SK-N-SH (cell line): ENCODE data around the gene RGS7BP. TPM values are rescaled to one million over a fixed set of nuclear protein-coding genes. Genes with fewer than 3 reads are reported as not detected.
"Not testable (repeated sequence)": the region's sequence is repeated elsewhere in the genome, so short reads cannot be mapped to it uniquely, and the experiment has no call there.

Experiments used
- CTCF ChIA-PET: fragments of 300-600, 350-600 bp; formaldehyde crosslinking; extraction: SDS; loops from one replicate; lab custom pipeline; 2021; lab: Yijun Ruan, JAX
- POLR2A ChIA-PET: fragments of 350-600 bp; sonication (Branson Sonifier 250); formaldehyde crosslinking; extraction: SDS; loops from one replicate; lab custom pipeline; 2020; ENCODE audit warnings: antibody characterized with exemption, inconsistent platforms; lab: Yijun Ruan, JAX
- DNase-seq: peaks from one replicate; pipeline ENCODE4 v3.0.0; 2012
- H2AFZ ChIP-seq: fragments of 200-600 bp; sonication (generic); 2 replicates; pipeline ENCODE4 v1.8.1; 2016; ENCODE audit warnings: antibody characterized with exemption, mild to moderate bottlenecking, low read depth
- H3F3A ChIP-seq: fragments of 200-600 bp; sonication (generic); replicated peaks from 2 replicates; pipeline ENCODE3; 2016; ENCODE audit warnings: antibody characterized with exemption, mild to moderate bottlenecking; ENCODE audit not compliant: insufficient read depth
- H3K27ac ChIP-seq, 2 experiments: fragments of 200-500 bp in 1 of 2; fragments of 200-600 bp in 1 of 2; sonication (Bioruptor generic) in 1 of 2; sonication (generic), shearing (Covaris generic) in 1 of 2; 2 replicates each; pipeline versions ENCODE4 v1.5.1 to v1.6.1; 2014 to 2016; ENCODE audit warnings: low read depth in 2 of 2, inconsistent platforms in 1 of 2, low read length in 1 of 2, mild to moderate bottlenecking in 1 of 2, mixed read lengths in 1 of 2
- H3K27me3 ChIP-seq: fragments of 200-600 bp; sonication (generic), shearing (Covaris generic); 2 replicates; pipeline ENCODE4 v1.6.1; 2016; ENCODE audit warnings: mixed run types; ENCODE audit not compliant: insufficient read depth
- H3K36me3 ChIP-seq, 2 experiments: fragments of 200-500 bp in 1 of 2; fragments of 200-600 bp in 1 of 2; sonication (Bioruptor generic) in 1 of 2; sonication (generic) in 1 of 2; replicated peaks in 1 of 2; 2 replicates each; pipeline versions ENCODE3 to v1.5.1; 2014 to 2016; ENCODE audit warnings: low read length in 1 of 2, mild to moderate bottlenecking in 1 of 2; ENCODE audit not compliant: insufficient read depth in 2 of 2, control insufficient read depth in 1 of 2
- H3K4me1 ChIP-seq, 2 experiments: fragments of 200-500 bp in 1 of 2; fragments of 200-600 bp in 1 of 2; sonication (Bioruptor generic) in 1 of 2; sonication (generic), shearing (Covaris generic) in 1 of 2; 2 replicates each; pipeline versions ENCODE4 v1.5.1 to v1.6.1; 2014 to 2016; ENCODE audit warnings: low read depth in 1 of 2, low read length in 1 of 2, mixed run types in 1 of 2; ENCODE audit not compliant: insufficient read depth in 2 of 2, control insufficient read depth in 1 of 2
- H3K4me2 ChIP-seq: fragments of 200-600 bp; sonication (generic), shearing (Covaris generic); 2 replicates; pipeline ENCODE4 v1.6.1; 2017; ENCODE audit warnings: mixed run types
- H3K4me3 ChIP-seq, 2 experiments: fragments of 200-500 bp in 1 of 2; fragments of 200-600 bp in 1 of 2; sonication (Bioruptor generic) in 1 of 2; sonication (generic), shearing (Covaris generic) in 1 of 2; 2 replicates each; pipeline versions ENCODE4 v1.5.1 to v1.8.1; 2014 to 2016; ENCODE audit warnings: low read depth in 2 of 2, inconsistent platforms in 1 of 2, low read length in 1 of 2, mild to moderate bottlenecking in 1 of 2, mixed read lengths in 1 of 2, moderate library complexity in 1 of 2
- H3K79me2 ChIP-seq: fragments of 200-600 bp; sonication (generic); 2 replicates; pipeline ENCODE4 v1.8.1; 2017; ENCODE audit warnings: mild to moderate bottlenecking; ENCODE audit not compliant: insufficient read depth
- H3K9ac ChIP-seq: fragments of 200-600 bp; sonication (generic); 2 replicates; pipeline ENCODE4 v1.6.1; 2017; ENCODE audit warnings: mixed run types
- H3K9me2 ChIP-seq: fragments of 200-600 bp; sonication (generic); 2 replicates; pipeline ENCODE4 v1.6.1; 2017; ENCODE audit warnings: mixed run types
- H3K9me3 ChIP-seq: fragments of 200-600 bp; sonication (generic); 2 replicates; pipeline ENCODE4 v1.6.1; 2017; ENCODE audit warnings: mixed run types, mild to moderate bottlenecking, moderate library complexity
- H4K20me1 ChIP-seq: fragments of 200-600 bp; sonication (generic); 2 replicates; pipeline ENCODE4 v1.6.1; 2017; ENCODE audit warnings: mild to moderate bottlenecking, mixed run types; ENCODE audit not compliant: insufficient read depth
- CHD2 ChIP-seq: fragments of 150-350 bp; IDR thresholded peaks from 2 replicates; pipeline ENCODE4 v1.6.1; 2018; ENCODE audit warnings: low read length; ENCODE audit not compliant: partially characterized antibody
- EP300 ChIP-seq, 2 experiments: IDR thresholded peaks; 2 replicates each; pipeline versions ENCODE4 v1.4.0 to v1.6.1; 2012; ENCODE audit warnings: borderline replicate concordance in 1 of 2, low read depth in 1 of 2, low read length in 1 of 2
- FOSL2 ChIP-seq: IDR thresholded peaks from 2 replicates; pipeline ENCODE4 v1.4.0; 2012; ENCODE audit warnings: low read depth, mild to moderate bottlenecking, moderate library complexity, borderline replicate concordance
- FOXJ3 ChIP-seq: sonication (generic); formaldehyde crosslinking; IDR thresholded peaks from 2 replicates; pipeline ENCODE4 v1.5.1; 2020; ENCODE audit warnings: mild to moderate bottlenecking, missing genetic modification reagents
- GABPA ChIP-seq: IDR thresholded peaks from 2 replicates; pipeline ENCODE4 v1.4.0; 2012; ENCODE audit warnings: low read depth, mild to moderate bottlenecking
- GATA2 ChIP-seq: sonication (generic); formaldehyde crosslinking; IDR thresholded peaks from 2 replicates; pipeline ENCODE4 v1.5.0; 2020; ENCODE audit warnings: mild to moderate bottlenecking, missing genetic modification reagents
- IRF3 ChIP-seq: fragments of 150-350 bp; IDR thresholded peaks from 2 replicates; pipeline ENCODE4 v1.6.1; 2016; ENCODE audit warnings: mild to moderate bottlenecking, low read depth, low read length
- MEF2A ChIP-seq: IDR thresholded peaks from 2 replicates; pipeline ENCODE4 v1.4.0; 2012; ENCODE audit warnings: low read depth, borderline replicate concordance
- MXI1 ChIP-seq: IDR thresholded peaks from 2 replicates; pipeline ENCODE4 v1.6.1; 2012; ENCODE audit warnings: mild to moderate bottlenecking, low read depth, low read length, improper control_type of control experiment
- POLR2AphosphoS5 ChIP-seq: IDR thresholded peaks from 2 replicates; pipeline ENCODE4 v1.6.1; 2012; ENCODE audit warnings: low read depth, low read length
- RCOR1 ChIP-seq: fragments of 150-350 bp; IDR thresholded peaks from 2 replicates; pipeline ENCODE4 v1.6.1; 2017; ENCODE audit warnings: antibody characterized with exemption, low read length
- REST ChIP-seq: IDR thresholded peaks from 2 replicates; pipeline ENCODE4 v1.6.1; 2012; ENCODE audit warnings: mild to moderate bottlenecking, low read depth, low read length, moderate library complexity
- RFX5 ChIP-seq: IDR thresholded peaks from 2 replicates; pipeline ENCODE4 v1.6.1; 2012; ENCODE audit warnings: mild to moderate bottlenecking, improper control_type of control experiment, low read length
- SIN3A ChIP-seq: IDR thresholded peaks from 2 replicates; pipeline ENCODE4 v1.6.1; 2012; ENCODE audit warnings: low read depth, mild to moderate bottlenecking, low read length, moderate library complexity, borderline replicate concordance
- TAF1 ChIP-seq: IDR thresholded peaks from 2 replicates; pipeline ENCODE4 v1.6.1; 2012; ENCODE audit warnings: low read depth, mild to moderate bottlenecking, low read length, moderate library complexity, borderline replicate concordance
- TCF12 ChIP-seq: IDR thresholded peaks from 2 replicates; pipeline ENCODE4 v1.4.0; 2012
- TEAD4 ChIP-seq: IDR thresholded peaks from 2 replicates; pipeline ENCODE4 v1.4.0; 2012; ENCODE audit warnings: mild to moderate bottlenecking, borderline replicate concordance; ENCODE audit not compliant: insufficient read depth
- USF1 ChIP-seq: IDR thresholded peaks from 2 replicates; pipeline ENCODE4 v1.4.0; 2012; ENCODE audit warnings: low read depth, borderline replicate concordance
- USF2 ChIP-seq: fragments of 150-350 bp; IDR thresholded peaks from 2 replicates; pipeline ENCODE4 v1.6.1; 2017; ENCODE audit warnings: antibody characterized with exemption, low read length, low read depth, borderline replicate concordance
- ZBTB33 ChIP-seq: IDR thresholded peaks from 2 replicates; pipeline ENCODE4 v1.4.0; 2012; ENCODE audit warnings: low read depth, borderline replicate concordance
- WGBS: methylation state at CpG from one replicate; pipeline ENCODE4 v1.1.6; 2017; ENCODE audit warnings: low lambda C conversion rate; 5-methylcytosine and 5-hydroxymethylcytosine counted together
- polyA plus RNA-seq, 3 experiments: library from polyadenylated mRNA; depleted of rRNA; stranded (reverse); fragments of >200 nt; gene quantifications; 2 replicates each; pipeline ENCODE4 v1.2.3, GENCODE V29; 2012

Gene RGS7BP
- polyA plus RNA-seq, 1 of the 3 experiments (the other 2 are of a cell fraction) = not detected

GRCh38 chr5:64557911-64558310 is 52.1 kb downstream of the RGS7BP start:
- H3F3A ChIP-seq = no peaks in the 10 kb centered on the region
- H3K4me3 ChIP-seq = no peak overlapping the region
- ChIA-PET CTCF (no interaction called here), POLR2A (no interaction called here)
- no peak overlapping the region for H3K4me2 ChIP-seq
- H2AFZ ChIP-seq = no peak overlapping the region
- H3K27ac ChIP-seq = no peak overlapping the region
- H3K4me1 ChIP-seq = no peaks in the 10 kb centered on the region
- H4K20me1 ChIP-seq = no peaks in the 10 kb centered on the region
- no peak overlapping the region for H3K9ac ChIP-seq
- H3K79me2 ChIP-seq = no peaks in the 10 kb centered on the region
- TF ChIP-seq FOSL2 (no peak), MXI1 (no peak), CHD2 (no peak), ZBTB33 (no peak), TAF1 (no peak), MEF2A (no peak), RCOR1 (no peak), EP300 (IDR thresholded peaks at IDR 0.05; ENCODE audit: borderline replicate concordance in 1 of 2, low read depth in 1 of 2, low read length in 1 of 2) (no peak), SIN3A (no peak), REST (no peak), TEAD4 (no peak), USF2 (no peak), USF1 (no peak), POLR2AphosphoS5 (no peak), TCF12 (no peak), GABPA (no peak), GATA2 (CRISPR knock-in tag) (no peak), RFX5 (no peak), FOXJ3 (no peak), IRF3 (no peak)
- DNase-seq = no peak
- H3K9me2 ChIP-seq = no peaks in the 10 kb centered on the region
- WGBS = 3% methylated on average over 2 of the region's 2 CpGs
- no peaks in the 10 kb centered on the region for H3K27me3 ChIP-seq
- no peaks in the 10 kb centered on the region for H3K9me3 ChIP-seq
- H3K36me3 ChIP-seq = no peaks in the 10 kb centered on the region

- not testable (repeated sequence) for H3K9me2 ChIP-seq
These were observed 52.8 kb downstream of the RGS7BP start for GRCh38 chr5:64558641-64559040.

More at GRCh38 chr5:64558641-64559040, 52.8 kb downstream of the RGS7BP start:
- H3K4me2 ChIP-seq, H3K36me3 ChIP-seq, CTCF ChIA-PET, H3K4me3 ChIP-seq, H3K9me3 ChIP-seq, H3F3A ChIP-seq, POLR2A ChIA-PET, H4K20me1 ChIP-seq, H3K27ac ChIP-seq, H3K9ac ChIP-seq, H3K79me2 ChIP-seq, H3K4me1 ChIP-seq, H3K27me3 ChIP-seq, H2AFZ ChIP-seq, DNase-seq: not testable (repeated sequence)
- WGBS = 21% methylated on average over 4 of the region's 4 CpGs
